ENCODE data around the gene TPRG1.

GRCh38 chr3:189342811-189343210, 171.0 kb downstream of the TPRG1 start:
- TF ChIP-seq POLR2A (IDR thresholded peaks at IDR 0.05; ENCODE audit: low read depth, low read length) (no peak), POLR2AphosphoS5 (IDR thresholded peaks at IDR 0.05; ENCODE audit: low read depth, low read length) (no peak), SPI1 (IDR thresholded peaks at IDR 0.05; ENCODE audit: low read depth, low read length) (no peak), TAF1 (IDR thresholded peaks at IDR 0.05; ENCODE audit: low read depth, low read length) (no peak)
